GM12875 (cell line): ENCODE data around the gene HACL1.

ENCODE experiments used
- H3K4me3 ChIP-seq: one replicate; pipeline ENCODE4 v1.5.1; 2011; ENCODE audit warnings: low read depth, low read length, control low read depth
- TF ChIP-seq, protein P1 (sequence below): IDR thresholded peaks from 2 replicates; pipeline ENCODE4 v1.5.1; 2011; ENCODE audit warnings: low read depth, mild to moderate bottlenecking, control low read depth, inconsistent platforms, low read length, moderate library complexity, borderline replicate concordance; ENCODE audit not compliant: insufficient read depth

HACL1 gene

GRCh38 chr3:15556512-15556911 lies 44.9 kb downstream of the HACL1 start:
- TF ChIP-seq, protein P1, sequence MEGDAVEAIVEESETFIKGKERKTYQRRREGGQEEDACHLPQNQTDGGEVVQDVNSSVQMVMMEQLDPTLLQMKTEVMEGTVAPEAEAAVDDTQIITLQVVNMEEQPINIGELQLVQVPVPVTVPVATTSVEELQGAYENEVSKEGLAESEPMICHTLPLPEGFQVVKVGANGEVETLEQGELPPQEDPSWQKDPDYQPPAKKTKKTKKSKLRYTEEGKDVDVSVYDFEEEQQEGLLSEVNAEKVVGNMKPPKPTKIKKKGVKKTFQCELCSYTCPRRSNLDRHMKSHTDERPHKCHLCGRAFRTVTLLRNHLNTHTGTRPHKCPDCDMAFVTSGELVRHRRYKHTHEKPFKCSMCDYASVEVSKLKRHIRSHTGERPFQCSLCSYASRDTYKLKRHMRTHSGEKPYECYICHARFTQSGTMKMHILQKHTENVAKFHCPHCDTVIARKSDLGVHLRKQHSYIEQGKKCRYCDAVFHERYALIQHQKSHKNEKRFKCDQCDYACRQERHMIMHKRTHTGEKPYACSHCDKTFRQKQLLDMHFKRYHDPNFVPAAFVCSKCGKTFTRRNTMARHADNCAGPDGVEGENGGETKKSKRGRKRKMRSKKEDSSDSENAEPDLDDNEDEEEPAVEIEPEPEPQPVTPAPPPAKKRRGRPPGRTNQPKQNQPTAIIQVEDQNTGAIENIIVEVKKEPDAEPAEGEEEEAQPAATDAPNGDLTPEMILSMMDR, result no peak
- no peak overlapping the region for H3K4me3 ChIP-seq

DNA sequence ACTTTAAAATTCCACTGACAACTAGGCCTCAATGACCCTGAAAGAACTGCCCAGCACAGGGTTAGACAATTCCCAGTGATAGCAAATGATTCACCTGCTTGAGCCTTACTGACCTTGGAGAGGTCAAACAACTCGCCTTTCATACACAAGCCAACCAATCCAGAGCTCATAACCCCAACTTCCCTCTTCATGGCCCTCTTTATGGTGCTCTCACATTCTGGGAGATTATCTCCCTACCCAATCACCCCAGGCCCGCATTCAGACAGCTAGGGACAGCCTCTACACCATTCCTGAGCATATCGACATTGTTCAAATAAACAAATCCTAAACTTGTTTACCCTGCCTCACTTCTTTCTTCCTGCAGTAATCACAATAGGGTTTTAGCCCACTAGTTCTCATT lies 47.6 kb downstream of the HACL1 start:
- TF ChIP-seq, protein P1, result no peak
- H3K4me3 ChIP-seq, result no peak overlapping the region

GRCh38 chr3:15551902-15552301 lies 49.5 kb downstream of the HACL1 start:
- no peak overlapping the region for H3K4me3 ChIP-seq
- TF ChIP-seq, protein P1, result no peak

DNA sequence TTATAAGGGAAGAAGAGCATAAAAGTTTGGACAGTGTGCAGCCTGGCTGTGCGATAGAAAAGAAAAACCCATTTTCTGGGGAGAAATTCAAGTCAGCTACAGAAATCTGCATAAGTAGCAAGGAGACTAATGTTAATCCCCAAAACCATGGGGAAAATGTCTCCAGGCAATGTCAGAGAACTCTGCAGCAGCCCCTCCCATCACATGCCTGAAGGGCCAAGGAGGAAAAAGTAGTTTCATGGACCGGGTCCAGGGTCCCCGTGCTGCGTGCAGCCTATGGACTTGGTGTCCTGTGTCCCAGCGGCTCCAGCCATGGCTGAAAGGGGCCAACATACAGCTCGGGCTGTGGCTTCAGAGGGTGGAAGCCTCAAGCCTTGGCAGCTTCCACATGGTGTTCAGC lies 51.5 kb downstream of the HACL1 start:
- TF ChIP-seq, protein P1, result no peak
- H3K4me3 ChIP-seq, result no peak overlapping the region

- TF ChIP-seq, protein P1, result no peak
- no peak overlapping the region for H3K4me3 ChIP-seq
Observed at GRCh38 chr3:15542614-15543013, 58.8 kb downstream of the HACL1 start.

- H3K4me3 ChIP-seq, result no peak overlapping the region
- TF ChIP-seq, protein P1, result no peak
Observed at GRCh38 chr3:15541371-15541770, 60.0 kb downstream of the HACL1 start.

DNA sequence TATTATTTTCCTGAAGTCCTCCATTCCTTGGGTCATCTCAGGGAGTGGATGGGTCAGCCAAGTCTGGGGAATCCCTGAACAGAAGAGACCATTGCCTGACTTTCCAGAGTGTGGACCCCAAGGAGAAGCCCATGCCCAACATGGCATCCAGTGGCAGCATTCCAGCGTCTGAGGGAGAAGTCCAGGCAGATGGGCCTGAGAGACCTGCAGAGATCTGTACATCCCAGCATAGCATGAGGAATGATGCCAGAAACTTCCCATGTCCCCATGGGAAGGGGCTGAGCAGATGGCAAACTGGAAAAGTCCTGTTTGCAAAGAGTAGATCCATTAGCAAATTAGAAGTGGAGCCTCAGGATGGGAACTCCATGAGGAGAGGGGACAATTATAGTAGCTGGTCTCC lies 62.3 kb downstream of the HACL1 start:
- TF ChIP-seq, protein P1, result no peak
- no peak overlapping the region for H3K4me3 ChIP-seq
